ENCODE results near the gene UBE2J2.

The UBE2J2 gene

DNA sequence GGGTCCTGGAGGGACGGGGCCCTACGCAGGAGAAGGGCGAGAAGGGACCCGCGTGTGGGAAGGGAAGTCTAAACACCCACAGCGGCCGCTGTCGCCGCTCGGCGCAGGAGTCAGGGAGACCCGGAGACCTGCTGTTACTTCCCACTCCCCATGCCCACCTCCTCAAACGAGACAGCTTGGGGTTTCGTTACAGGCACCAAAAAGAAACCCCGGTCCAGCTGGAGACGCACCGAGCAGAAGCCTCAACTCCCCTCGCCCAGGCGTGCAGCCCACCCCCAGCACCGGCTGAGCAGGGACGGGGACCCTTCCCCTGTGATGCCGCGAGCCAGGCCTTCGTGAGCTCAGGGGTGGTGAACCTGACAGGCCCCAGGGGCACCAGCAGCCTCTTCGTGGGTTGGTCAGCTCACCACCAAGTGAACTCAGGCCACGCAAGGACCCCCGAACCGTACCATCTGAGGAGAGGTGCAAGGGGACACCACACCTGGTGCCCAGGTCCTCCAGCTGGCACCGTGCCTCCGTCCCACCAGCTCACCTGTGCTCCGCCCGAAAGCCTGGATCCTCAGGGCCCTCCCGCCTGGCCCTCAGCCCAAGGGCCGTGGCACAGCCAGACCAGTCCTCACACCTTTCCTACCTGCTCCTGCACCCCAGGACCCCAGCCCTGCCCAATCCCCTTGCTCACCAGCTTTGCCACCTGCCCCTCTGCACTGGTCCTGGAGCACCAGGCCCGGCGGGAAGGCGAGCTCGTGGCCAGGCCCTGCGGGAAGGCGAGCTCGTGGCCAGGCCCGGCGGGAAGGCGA is 46.9 kb downstream of the UBE2J2 start:
- TF ChIP-seq TCF12 (IDR thresholded peaks at IDR 0.05; ENCODE audit: low read depth) (no peak), FOXM1 (IDR thresholded peaks at IDR 0.05; ENCODE audit: borderline replicate concordance, low read depth) (no peak), EGR1 (IDR thresholded peaks at IDR 0.05) (no peak), YY1 (IDR thresholded peaks at IDR 0.05; ENCODE audit: low read depth) (no peak), NFIC (IDR thresholded peaks at IDR 0.05) (no peak), RAD21 (IDR thresholded peaks at IDR 0.05; ENCODE audit: low read depth) (no peak), EP300 (IDR thresholded peaks at IDR 0.05; ENCODE audit: borderline replicate concordance) (no peak)
- TF ChIP-seq, protein P1, sequence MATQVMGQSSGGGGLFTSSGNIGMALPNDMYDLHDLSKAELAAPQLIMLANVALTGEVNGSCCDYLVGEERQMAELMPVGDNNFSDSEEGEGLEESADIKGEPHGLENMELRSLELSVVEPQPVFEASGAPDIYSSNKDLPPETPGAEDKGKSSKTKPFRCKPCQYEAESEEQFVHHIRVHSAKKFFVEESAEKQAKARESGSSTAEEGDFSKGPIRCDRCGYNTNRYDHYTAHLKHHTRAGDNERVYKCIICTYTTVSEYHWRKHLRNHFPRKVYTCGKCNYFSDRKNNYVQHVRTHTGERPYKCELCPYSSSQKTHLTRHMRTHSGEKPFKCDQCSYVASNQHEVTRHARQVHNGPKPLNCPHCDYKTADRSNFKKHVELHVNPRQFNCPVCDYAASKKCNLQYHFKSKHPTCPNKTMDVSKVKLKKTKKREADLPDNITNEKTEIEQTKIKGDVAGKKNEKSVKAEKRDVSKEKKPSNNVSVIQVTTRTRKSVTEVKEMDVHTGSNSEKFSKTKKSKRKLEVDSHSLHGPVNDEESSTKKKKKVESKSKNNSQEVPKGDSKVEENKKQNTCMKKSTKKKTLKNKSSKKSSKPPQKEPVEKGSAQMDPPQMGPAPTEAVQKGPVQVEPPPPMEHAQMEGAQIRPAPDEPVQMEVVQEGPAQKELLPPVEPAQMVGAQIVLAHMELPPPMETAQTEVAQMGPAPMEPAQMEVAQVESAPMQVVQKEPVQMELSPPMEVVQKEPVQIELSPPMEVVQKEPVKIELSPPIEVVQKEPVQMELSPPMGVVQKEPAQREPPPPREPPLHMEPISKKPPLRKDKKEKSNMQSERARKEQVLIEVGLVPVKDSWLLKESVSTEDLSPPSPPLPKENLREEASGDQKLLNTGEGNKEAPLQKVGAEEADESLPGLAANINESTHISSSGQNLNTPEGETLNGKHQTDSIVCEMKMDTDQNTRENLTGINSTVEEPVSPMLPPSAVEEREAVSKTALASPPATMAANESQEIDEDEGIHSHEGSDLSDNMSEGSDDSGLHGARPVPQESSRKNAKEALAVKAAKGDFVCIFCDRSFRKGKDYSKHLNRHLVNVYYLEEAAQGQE (IDR thresholded peaks at IDR 0.05; ENCODE audit: low read depth) = no peak

DNA sequence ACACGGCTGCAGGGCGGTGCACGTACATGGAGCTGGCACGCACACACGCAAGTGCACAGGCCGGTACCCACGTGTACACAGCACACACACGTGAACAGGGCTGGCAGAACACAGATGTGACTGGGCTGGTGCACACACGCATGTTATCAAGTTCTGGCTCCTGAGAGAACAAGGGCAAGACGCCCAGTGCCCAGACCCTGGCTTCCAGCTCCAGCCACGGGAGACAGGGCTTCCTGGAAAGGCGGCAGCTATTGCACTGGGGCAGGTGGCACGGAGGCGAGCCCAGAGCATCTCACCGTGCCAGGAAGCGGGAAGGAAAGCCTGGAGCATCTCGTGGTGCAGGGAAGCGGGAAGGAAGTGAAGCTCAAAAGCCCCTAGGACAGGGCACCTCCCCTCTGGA is 47.7 kb downstream of the UBE2J2 start:
- TF ChIP-seq FOXM1 (IDR thresholded peaks at IDR 0.05; ENCODE audit: borderline replicate concordance, low read depth) (no peak), TCF12 (IDR thresholded peaks at IDR 0.05; ENCODE audit: low read depth) (no peak), TAF1 (IDR thresholded peaks at IDR 0.05; ENCODE audit: low read depth) (no peak)

GRCh38 chr1:1225238-1225845 is 48.3 kb downstream of the UBE2J2 start:
- TF ChIP-seq NFIC (IDR thresholded peaks at IDR 0.05) (no peak), TAF1 (IDR thresholded peaks at IDR 0.05; ENCODE audit: low read depth) (no peak), CEBPB (IDR thresholded peaks at IDR 0.05) (no peak), USF1 (IDR thresholded peaks at IDR 0.05) (no peak), TEAD4 (IDR thresholded peaks at IDR 0.05) (no peak), RAD21 (IDR thresholded peaks at IDR 0.05; ENCODE audit: low read depth) (no peak), CREB1 (IDR thresholded peaks at IDR 0.05; ENCODE audit: low read depth) (no peak), EGR1 (IDR thresholded peaks at IDR 0.05) (no peak), EP300 (IDR thresholded peaks at IDR 0.05; ENCODE audit: borderline replicate concordance) (no peak)
- TF ChIP-seq, protein P1 (IDR thresholded peaks at IDR 0.05; ENCODE audit: low read depth) = no peak

DNA sequence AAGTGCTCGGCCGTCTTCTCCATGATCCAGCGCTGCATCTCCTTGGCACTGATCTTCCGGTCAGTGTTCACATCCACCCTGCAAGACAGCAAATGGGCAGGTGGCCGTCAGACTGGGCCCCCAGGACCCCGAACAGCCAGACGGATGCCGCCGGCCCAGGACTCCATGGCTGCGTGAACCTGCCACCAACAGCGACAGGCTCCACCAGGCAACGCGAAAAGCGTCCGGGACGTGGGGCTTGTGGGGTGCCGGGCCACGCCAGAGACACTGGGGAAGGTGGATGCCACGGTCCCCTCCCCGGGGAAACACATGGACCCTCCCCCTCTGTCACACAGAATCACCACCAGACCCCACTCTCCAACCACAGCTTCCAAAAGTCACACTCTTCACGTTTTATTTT is 49.8 kb downstream of the UBE2J2 start:
- TF ChIP-seq RAD21 (IDR thresholded peaks at IDR 0.05; ENCODE audit: low read depth) (no peak), YY1 (IDR thresholded peaks at IDR 0.05; ENCODE audit: low read depth) (no peak), NFIC (IDR thresholded peaks at IDR 0.05) (no peak), TAF1 (IDR thresholded peaks at IDR 0.05; ENCODE audit: low read depth) (no peak), TCF12 (IDR thresholded peaks at IDR 0.05; ENCODE audit: low read depth) (no peak), MAX (IDR thresholded peaks at IDR 0.05) (no peak), USF1 (IDR thresholded peaks at IDR 0.05) (no peak), CREB1 (IDR thresholded peaks at IDR 0.05; ENCODE audit: low read depth) (no peak), EP300 (IDR thresholded peaks at IDR 0.05; ENCODE audit: borderline replicate concordance) (no peak), EGR1 (IDR thresholded peaks at IDR 0.05) (no peak), ZBTB7A (IDR thresholded peaks at IDR 0.05; ENCODE audit: low read depth) (no peak), TEAD4 (IDR thresholded peaks at IDR 0.05) (no peak), CEBPB (IDR thresholded peaks at IDR 0.05) (no peak), FOXM1 (IDR thresholded peaks at IDR 0.05; ENCODE audit: borderline replicate concordance, low read depth) (no peak)
- TF ChIP-seq, protein P1 (IDR thresholded peaks at IDR 0.05; ENCODE audit: low read depth) = no peak
